Calu3 (cell line): ENCODE results near the gene LDLRAD3. TPM values are rescaled to one million over a fixed set of nuclear protein-coding genes. Genes with fewer than 3 reads are reported as not detected.

ENCODE experiments used
- BruUV-seq: library from RNA; stranded (reverse); fragments of 400-500 nt; replicated peaks from 2 replicates; lab custom pipeline; 2021; lab: Mats Ljungman, UMichigan
- CTCF ChIA-PET: fragments of 300-600 bp; sonication (Branson Sonifier 250); formaldehyde crosslinking; loops from one replicate; lab custom pipeline; 2022; ENCODE audit warnings: antibody characterized with exemption; lab: Charles Lee
- DNase-seq: peaks from one replicate; pipeline ENCODE4 v3.0.0; 2022
- H3K27ac Mint-ChIP-seq: one replicate; pipeline ENCODE4 v1.8.0; 2022; ENCODE audit warnings: mixed read lengths; ENCODE audit not compliant: unreplicated experiment
- H3K27me3 Mint-ChIP-seq: one replicate; pipeline ENCODE4 v1.8.0; 2022; ENCODE audit warnings: mixed read lengths; ENCODE audit not compliant: unreplicated experiment
- H3K36me3 Mint-ChIP-seq: one replicate; pipeline ENCODE4 v1.8.0; 2022; ENCODE audit warnings: mild to moderate bottlenecking, moderate library complexity, mixed read lengths; ENCODE audit not compliant: insufficient read depth, unreplicated experiment
- H3K4me1 Mint-ChIP-seq: one replicate; pipeline ENCODE4 v1.8.0; 2022; ENCODE audit warnings: mild to moderate bottlenecking, low read depth, mixed read lengths; ENCODE audit not compliant: unreplicated experiment
- H3K4me3 Mint-ChIP-seq: one replicate; pipeline ENCODE4 v1.8.0; 2022; ENCODE audit warnings: mild to moderate bottlenecking, low read depth, moderate library complexity, mixed read lengths; ENCODE audit not compliant: unreplicated experiment
- H3K9me3 Mint-ChIP-seq: one replicate; pipeline ENCODE4 v1.8.0; 2022; ENCODE audit warnings: low read depth, mixed read lengths; ENCODE audit not compliant: unreplicated experiment
- CTCF ChIP-seq: fragments of 200-600 bp; IDR thresholded peaks from one replicate; pipeline ENCODE4 v1.8.0; 2022; ENCODE audit warnings: antibody characterized with exemption; ENCODE audit not compliant: unreplicated experiment
- intact Hi-C: fragments of 100-400 bp; cut with micrococcal nuclease; formaldehyde crosslinking; loops from one replicate; pipeline ENCODE4 v1.10.0; 2022; ENCODE audit not compliant: unreplicated experiment
- total RNA-seq: library from RNA; stranded (reverse); gene quantifications from 2 replicates; pipeline ENCODE4 v1.2.3, GENCODE V29; 2022

Gene LDLRAD3
- total RNA-seq, 1 experiment from 2014 or later, result 16.2 TPM

GRCh38 chr11:35974882-35975589 is 31.2 kb downstream of the LDLRAD3 start:
- CTCF ChIA-PET, result interaction anchor here (0.8 kb wide), 1 partner anchor 47 kb away, joined by 3 read pairs; no protein-coding TSS in a partner anchor
- H3K36me3 Mint-ChIP-seq, result peaks cover 3% of the 10 kb centered on the region
- no peak for DNase-seq

GRCh38 chr11:35976434-35976833 is 32.6 kb downstream of the LDLRAD3 start:
- intact Hi-C loops, result no loop called here
- BruUV-seq, result no TSS peak
- Mint-ChIP-seq H3K9me3 (peaks cover 2% of the 10 kb centered on the region), H3K4me3 (no peak overlapping the region), H3K4me1 (no peaks in the 10 kb centered on the region), H3K36me3 (peaks cover 2% of the 10 kb centered on the region), H3K27me3 (no peaks in the 10 kb centered on the region), H3K27ac (no peak overlapping the region)
- TF ChIP-seq CTCF, result no peak
- CTCF ChIA-PET, result no interaction called here
- no peak for DNase-seq

More at GRCh38 chr11:35974882-35975589, 31.2 kb downstream of the LDLRAD3 start:
- H3K4me1 Mint-ChIP-seq, result no peaks in the 10 kb centered on the region
- no peaks in the 10 kb centered on the region for H3K27me3 Mint-ChIP-seq
- intact Hi-C loops, result no loop called here
- no peak for TF ChIP-seq CTCF
- H3K4me3 Mint-ChIP-seq, result no peak overlapping the region
- peaks cover 3% of the 10 kb centered on the region for H3K9me3 Mint-ChIP-seq
- no peak overlapping the region for H3K27ac Mint-ChIP-seq
- BruUV-seq, result no TSS peak

DNA sequence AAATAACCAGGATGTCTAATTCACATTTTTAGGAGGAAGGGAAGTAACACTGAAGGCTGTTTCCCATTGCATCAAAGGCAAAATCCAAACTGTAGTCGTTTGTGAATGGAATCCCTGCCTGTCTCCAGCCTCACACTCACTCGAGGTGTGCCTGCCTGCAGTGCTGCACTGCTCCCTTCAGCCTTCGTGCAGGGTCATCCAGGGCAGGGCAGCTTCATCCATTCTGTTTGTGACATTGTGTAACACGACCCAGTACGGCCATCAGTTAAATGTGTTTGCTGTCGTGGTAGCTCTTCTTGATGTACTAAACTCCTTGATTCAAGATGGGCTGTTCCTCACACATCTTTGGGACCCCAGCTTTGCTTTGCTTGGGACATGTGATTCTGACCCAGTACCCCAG is 34.3 kb downstream of the LDLRAD3 start:
- no peak overlapping the region for H3K27ac Mint-ChIP-seq
- intact Hi-C loops, result no loop called here
- no TSS peak for BruUV-seq

DNA sequence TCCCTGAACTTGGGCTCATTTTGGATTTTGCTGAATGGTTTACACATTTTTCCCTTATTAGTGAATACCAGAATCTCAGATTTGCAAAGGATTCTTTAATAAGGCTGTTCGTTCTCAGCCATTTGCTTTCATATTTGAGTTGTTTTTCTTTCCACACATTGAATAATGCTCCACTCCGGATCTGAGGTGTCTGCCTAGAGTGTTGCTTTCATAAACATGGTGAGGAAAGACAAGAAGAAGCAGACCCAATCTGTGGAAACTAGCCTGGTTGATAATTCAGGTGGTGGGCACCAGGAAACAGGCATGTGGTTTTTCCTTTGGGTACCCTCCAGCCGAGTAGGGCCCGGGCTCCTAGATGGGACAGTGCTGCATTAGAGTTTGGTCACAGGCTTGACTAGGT is 35.0 kb downstream of the LDLRAD3 start:
- CTCF ChIA-PET, result interaction anchor here (0.6 kb wide), 1 partner anchor 157 kb away, joined by 4 read pairs; no protein-coding TSS in a partner anchor
- no peak overlapping the region for H3K27ac Mint-ChIP-seq
- no peak overlapping the region for H3K4me3 Mint-ChIP-seq
- no peaks in the 10 kb centered on the region for H3K36me3 Mint-ChIP-seq
- BruUV-seq, result no TSS peak
- no peak for DNase-seq
- intact Hi-C loops, result no loop called here
- TF ChIP-seq CTCF, result no peak
- no peaks in the 10 kb centered on the region for H3K9me3 Mint-ChIP-seq
- H3K4me1 Mint-ChIP-seq, result no peaks in the 10 kb centered on the region
- H3K27me3 Mint-ChIP-seq, result no peaks in the 10 kb centered on the region

More for the DNA sequence above, 34.3 kb downstream of the LDLRAD3 start:
- TF ChIP-seq CTCF, result no peak
- Mint-ChIP-seq H3K27me3 (no peaks in the 10 kb centered on the region), H3K36me3 (no peaks in the 10 kb centered on the region), H3K4me3 (no peak overlapping the region), H3K9me3 (no peaks in the 10 kb centered on the region), H3K4me1 (no peaks in the 10 kb centered on the region)
- DNase-seq, result no peak
- CTCF ChIA-PET, result no interaction called here
